HT1080 (cell line): Measurements from ENCODE around the gene CAPZB. TPM values are rescaled to one million over a fixed set of nuclear protein-coding genes. Genes with fewer than 3 reads are reported as not detected.

Source experiments
- DNase-seq: peaks from one replicate; pipeline ENCODE4 v3.0.0-alpha.2; 2015; ENCODE audit warnings: low read depth
- total RNA-seq: library from RNA; depleted of rRNA; stranded (reverse); fragments of >200 nt; shearing (Covaris generic); gene quantifications from 2 replicates; pipeline ENCODE4 v1.2.3, GENCODE V29; 2014

CAPZB gene
- total RNA-seq, 1 experiment from 2014 or later, result 166 TPM

DNA sequence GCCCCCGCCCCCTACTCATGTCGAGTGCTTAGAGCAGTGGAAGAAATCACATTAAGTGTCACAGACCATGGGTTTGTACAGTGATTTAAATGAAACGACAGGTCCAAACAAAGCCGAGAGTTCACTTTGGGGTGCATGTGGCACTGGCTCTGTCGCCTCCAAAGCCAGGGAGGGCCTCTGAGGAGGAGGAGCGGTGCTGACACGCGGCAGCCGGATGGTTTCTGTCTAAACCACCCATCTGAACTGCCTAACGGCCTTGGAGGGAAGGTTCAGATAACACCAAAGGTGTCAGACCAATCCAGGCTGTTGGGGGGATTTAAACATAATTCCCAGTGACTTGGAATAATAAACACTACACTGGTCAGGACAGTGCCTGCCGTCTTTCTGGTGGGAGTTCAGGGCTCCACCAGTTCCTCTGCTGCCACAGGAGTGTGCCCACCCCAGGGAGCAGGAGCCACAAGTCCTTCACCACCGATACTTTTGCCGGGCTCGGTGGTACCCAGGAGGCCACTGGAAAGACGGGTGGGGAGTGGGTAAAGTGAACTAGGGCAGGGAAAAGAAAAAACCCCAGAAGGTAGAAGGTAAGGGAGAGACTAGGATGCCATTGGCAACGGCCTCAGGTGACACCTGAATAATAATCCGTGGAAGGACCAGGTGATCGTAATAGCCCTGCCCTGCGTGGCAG is 95.0 kb downstream of the CAPZB start:
- DNase-seq, result no peak

DNA sequence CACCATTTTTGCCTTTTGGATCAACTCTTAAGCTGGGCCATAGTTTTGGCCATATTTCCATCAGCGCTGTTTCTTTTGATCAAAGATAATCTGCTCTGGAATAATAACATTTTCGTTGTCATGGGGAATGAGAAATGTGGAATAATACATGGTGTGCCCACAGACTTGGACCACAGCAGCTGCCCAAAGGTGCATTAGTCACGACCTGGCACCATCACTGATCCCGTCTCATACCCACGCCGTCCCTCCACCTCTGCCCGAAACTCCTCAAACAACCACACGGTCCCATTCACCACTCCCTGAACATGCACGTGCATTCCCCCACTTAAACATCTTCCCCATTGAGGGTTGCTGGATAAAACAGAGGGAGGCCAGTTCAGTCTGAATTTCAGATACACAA is 96.4 kb downstream of the CAPZB start:
- no peak for DNase-seq

DNA sequence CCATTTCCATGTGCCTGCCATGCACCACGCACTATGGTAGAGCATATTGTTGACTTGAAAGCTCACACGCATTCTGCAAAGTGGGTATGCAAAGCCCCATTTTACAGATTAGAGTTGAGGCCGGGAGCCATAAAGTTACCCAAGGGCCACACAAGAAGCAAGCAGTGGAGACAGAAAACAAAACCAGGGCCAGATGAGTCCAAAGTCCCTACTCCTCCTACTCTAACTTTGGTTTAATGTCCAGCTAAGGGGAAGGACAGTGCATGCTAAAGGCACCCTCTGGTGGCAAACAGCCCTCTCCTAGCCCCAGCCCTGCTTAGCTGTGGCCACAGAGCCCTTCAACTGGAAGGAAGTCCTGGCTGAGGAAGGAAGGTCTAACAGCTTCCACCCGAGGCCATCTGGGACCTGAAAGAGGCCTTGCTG is 98.3 kb downstream of the CAPZB start:
- no peak for DNase-seq

DNA sequence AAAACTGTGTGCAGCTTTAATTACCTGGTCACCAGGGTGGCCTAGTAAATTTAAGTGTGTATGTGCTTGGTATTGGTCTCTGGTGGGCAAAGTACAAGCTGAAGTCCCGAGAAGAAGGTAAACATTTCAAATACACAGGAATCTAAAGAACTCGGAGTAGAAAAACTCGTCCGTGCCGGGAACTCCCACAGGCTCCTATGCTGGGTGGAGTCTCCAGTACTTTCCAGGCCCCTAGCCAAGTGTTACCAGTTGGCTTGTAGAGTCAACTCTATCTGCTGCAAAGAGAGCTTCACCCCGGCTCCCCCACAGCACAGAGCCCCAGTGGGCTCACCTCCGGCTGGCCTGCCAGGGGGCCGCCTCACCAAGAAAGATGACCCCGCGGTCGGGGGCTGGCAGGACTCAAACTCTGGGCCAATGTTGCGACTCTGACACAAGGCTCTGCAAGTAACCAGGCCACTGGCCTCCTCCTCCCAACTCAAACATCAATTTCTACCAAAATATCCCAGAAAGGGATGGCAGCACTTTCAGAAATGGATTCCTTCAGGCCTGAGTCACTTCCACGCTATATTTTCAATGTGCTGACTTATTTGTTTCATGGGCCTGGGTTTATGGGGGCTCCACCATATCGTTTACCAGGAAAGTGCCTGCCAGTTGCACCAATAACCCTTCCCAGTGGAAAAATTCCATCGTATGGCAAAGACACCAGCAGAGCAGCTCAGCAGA is 99.3 kb downstream of the CAPZB start:
- no peak for DNase-seq

DNA sequence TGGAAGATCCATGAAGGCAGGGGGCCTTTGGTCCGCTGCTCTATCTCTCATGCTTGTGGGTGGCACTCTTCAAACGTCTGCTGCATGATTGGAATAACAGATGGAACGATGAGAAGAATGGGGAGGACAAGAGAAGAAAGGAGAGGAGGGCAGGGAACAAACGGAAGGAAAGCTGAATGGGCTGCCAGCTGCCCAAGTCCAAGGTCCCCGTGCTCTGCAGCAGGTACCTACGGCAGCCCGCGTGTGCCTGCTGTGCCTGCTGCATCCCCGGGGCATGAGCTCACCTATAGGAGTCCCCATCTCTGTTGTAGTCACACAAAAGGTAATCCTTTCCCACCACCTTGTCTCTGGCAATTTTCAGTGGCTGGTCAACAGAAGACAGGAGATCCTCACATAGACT is 100.1 kb downstream of the CAPZB start:
- no peak for DNase-seq

DNA sequence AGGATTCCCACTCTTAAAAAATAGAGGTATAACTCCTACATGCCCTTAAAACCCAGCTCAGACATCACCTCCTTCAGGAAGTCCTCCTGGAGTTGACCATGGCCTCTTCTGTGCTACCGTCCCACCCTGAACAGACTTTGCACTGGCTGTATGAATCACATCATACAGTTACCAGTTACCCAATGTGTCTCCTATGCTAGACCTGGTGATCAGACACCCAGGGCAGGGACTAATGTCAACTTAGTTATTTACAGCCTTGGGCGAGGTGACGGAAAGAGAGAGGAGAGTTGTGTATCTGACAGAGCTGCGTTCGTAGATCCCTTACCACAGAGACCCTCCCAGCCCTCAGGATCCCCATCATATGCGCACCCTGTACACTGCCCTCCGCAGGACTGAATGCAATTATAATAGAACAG is 100.6 kb downstream of the CAPZB start:
- DNase-seq, result no peak

DNA sequence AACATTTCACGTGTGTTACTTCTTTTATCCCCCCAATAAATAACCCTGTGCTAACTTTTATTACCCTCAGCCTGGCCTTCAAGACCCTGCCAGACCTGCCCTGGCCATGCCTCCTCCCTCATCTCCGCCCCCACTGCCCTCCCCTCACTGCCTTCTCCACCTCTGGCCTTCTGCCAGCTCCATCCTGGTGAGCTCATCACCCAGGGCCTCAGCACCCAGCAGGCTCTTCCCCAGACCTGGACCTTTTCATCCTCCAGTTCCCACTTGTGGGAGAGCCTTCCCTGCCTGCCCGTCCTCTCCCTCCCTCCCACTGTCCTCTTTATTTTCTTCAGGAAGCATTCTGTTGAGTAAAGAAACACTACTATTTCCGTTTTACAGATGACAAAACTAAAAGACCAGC is 101.2 kb downstream of the CAPZB start:
- DNase-seq, result peak; percentile 29

DNA sequence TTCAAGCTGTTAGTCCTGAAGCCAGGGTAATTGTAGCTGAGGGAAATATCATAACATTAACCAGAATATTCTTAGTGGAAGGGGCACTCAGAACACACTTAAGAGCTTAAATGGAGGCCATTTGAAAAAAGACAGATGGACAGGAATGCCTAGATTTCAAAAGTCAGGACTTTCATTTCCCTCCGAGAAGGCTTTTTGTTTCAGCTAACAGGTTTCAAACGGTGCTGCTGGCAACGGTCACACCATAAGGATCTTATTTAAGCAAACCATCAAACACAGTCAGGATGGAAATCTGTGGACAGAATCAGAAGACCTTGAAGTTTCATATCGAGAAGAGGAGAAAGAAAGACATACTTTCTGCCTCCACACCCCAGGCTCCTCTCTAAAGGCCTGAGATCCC is 103.1 kb downstream of the CAPZB start:
- no peak for DNase-seq

DNA sequence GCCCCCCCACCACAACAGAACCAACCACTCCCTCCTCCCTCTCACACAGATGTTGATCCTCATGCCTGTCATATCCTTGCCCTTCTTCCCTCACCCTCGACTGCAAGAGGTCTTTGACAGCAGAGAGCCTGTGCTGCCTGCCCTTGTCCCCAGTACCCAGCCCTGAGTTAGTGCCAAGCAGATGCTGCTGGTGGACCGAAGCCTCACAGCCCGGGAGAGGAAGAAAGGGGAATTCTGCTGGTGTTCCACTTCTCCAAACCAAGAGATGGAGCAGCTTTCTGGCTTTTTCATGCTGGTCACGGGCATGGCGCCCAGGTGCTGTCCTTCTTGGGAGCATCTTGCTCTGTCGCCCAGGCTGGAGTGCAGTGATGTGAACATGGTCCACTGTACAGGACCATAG is 104.1 kb downstream of the CAPZB start:
- DNase-seq, result no peak

DNA sequence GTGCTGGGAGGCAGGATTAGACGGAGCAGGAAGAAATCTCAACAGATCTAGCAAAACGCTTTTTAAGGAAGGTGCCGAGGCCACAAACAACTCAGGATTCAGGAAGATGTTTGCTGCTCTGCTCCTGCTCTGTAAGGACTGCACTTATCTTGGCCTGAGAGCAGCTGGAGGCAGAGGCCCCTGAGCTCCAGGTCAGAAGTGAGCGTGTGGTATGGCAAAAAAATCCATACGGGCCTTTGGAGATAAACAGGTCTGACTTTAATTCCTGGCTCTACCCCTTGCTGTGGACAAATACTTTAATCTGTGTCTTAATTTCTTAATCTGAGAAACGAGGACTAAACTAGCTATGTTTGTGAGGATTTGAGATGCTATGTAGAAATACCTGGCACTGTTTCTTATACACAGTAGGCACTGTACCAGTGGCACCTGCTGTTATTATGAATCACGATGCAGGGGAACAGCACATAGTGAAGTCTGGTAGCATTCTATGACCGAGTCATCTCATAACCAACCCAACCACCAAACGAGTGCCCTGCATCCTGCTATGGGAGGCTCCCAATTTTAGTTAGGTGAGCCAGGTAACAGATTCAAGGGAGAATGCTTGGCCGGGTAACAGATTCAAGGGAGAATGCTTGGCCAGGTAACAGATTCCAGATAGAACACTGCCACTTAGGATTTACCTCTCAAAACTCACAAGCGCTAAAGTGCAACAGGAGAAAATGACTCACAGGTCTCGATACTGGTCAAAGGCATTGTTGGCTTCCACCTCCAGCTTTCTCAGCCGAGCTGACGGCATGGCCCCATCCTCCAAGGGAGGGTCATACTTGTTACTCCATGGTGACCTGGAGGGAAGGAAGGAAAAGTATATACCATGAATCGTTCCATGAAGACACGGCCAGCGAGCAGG is 107.3 kb downstream of the CAPZB start:
- no peak for DNase-seq

DNA sequence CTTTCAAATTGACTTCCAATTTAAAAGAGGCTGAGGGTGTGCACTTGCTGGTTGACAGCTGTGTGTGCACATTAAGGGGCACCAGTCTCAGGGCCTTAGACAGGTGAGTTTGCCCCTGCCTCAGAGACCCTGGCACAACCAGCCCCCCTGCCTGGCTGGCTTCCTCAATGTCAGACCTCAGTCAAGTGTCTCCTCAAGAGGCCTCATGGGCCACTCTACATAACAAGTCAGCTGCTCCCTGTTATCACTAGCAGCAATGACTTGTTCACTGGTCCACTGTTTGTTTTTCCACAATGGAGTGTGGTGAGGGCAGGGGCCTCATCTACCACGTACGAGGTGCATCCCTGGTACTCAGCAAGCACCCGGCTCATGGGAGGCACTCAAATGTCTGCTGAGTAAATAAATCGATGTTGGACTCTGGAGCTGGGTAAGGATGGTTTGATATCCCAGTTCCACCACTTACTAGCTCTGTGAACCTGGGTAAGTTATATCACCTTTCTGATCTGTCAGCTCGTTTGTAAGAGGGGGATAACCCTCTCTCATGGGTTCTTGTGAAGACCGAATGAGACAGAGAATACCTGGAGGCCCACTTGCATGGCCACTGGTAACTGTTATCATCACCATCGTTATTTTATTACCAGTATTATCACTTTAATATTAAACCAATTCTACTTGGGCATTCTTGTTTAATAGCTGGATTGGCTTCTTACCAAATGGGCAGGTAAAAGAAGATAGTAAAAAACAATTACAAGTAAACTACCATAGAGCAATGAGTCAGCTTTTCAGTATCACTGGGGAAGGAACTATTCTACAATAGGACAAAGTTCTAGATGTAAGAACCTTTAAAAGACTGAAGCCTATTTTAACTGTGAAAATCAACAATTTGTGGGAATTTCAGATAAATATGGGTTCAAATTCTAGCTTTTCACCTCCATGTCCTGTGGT is 108.6 kb downstream of the CAPZB start:
- no peak for DNase-seq

DNA sequence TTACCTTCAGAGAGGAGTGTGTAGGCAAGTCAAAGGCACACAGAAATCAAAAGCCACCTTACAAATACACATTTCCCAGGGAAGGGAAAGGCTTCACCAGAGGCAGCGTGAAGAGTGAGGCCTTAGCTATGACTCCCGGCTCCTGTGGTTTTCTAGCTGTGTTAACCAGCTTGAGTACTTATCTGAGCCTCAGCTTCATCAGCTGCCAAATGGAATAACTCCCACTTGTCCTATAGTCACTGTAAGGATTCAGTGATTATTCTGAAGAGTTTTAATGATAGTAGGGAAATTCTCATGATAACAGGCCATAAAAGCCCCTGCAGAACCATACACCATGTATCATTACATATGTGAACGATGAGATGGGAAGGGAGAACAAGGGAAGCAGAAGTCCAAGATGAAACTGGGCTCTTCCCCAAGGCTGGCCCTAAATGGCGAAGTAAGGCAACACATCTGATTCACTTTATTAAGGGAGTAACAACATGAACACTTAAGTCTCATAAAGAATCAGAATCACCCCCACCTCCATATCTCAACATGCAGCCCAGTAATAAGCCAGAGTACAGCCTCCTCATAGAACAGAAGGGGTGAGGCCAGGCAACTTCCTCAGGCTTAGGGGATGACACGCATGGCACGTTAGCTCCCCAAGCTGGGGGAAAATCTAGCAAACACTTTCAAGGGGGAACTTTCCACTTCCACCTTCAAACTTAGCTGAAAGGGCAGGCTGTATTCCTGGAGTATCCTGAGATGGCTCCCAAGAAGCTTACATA is 109.5 kb downstream of the CAPZB start:
- no peak for DNase-seq

DNA sequence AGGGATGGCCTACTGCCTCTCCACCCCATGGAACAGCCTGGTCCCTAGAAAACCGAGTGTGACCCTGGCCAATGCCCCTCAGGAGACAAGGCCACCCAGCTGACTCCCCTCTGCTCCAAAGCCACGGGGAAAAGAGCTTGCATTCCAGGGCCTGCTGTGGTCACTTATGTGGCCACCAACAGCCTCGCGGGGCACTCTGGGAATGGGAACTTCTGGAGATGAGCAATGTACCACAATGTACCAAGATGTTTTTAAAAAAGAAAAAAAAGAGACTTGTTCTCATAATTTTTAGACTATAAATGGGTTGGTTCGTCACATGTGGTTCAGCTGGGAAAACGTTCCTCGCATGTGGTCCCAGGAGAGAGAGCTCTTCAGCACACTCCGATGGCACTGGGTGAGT is 110.4 kb downstream of the CAPZB start:
- DNase-seq, result no peak

DNA sequence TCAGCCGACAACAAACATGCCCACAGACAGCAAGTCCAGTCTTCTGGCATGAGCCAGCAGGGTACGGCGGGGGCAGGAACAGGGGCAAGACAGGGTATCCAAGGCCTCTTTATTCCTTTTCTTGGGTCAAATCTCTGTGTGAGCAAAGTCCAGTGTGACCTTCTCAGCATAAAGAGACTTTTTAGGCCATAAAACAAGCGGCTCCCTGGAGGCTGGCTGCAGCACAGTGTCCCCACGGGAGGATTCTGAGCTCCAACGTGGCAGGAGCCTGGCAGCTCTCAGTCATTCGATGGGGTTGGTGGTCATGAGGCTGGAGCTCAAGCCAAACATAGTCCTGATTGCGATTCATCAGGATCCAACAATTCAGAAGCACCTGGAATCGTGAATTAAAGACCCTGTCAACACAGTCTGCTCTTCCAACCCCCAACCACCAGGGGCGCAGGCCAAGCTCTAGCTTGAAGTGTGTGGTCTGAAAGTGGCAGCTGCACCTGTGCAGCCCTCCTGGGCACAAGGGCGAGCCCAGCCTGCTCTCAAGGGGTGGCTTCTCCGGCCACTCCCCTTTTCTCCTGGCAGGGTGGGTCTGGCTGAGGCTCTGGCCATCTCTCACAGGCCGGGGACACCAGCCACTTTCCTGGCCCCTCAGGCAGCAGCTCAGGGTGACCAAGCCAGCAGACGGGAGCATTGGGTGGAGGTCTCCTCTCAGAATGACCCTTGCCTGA is 111.1 kb downstream of the CAPZB start:
- DNase-seq, result no peak

DNA sequence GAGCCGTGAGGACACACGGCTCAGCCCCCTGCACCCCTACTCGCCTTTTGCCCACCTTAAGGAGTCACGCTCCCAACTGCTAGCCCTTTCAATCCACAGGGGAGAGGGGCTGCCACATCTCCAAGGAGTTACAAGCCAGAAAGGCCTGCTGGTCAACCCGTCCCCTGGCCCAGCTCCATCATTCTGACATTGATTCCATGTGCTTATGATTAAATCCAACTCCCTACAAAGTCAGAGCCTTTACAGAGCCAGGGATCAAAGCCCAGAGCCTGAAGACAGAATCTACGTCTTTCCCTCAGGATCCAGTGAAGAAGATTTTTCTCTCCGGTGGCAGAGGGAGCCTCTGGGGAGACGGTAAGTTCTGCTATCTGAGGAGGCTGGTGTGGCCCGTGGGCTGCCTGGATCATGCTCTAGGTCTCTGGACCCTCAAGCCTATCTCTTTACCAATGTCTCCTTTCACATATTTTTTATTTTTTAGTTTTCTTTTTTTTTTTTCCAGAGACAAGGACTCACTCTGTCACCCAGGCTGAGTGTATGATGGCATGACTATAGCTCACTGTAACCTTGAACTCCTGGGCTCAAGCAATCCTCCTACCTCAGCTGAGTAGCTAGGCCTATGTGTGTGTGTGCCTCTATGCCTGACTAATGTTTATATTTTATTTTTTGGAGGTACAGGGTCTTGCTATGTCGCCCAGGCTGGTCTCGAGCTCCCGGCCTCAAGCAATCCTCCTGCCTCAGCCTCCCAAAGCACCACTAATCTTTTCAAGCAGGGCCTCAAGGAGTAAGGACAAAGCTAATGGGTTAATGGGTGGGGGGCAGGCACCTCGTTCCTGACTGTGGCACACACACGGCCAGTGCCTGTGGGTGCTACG is 111.9 kb downstream of the CAPZB start:
- DNase-seq, result no peak

DNA sequence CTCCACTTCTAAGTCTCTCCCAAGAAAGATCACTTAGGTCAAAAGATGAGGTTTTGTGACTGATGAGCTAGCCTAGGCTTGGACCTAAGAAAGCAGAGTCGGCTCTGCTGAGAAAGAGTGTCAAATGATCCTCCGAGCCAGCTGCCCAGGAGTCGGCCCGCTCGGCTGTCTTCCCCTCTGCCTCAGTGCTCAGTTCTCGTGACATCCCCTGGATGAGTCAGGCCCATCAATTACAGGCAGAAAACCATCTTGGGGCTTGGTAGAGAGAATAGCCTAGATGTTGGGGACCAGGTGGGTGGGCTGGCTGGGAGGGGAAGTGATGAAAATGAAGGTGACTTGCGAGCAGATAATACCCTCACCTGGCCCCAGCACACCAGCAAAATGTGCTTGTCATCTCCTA is 112.7 kb downstream of the CAPZB start:
- DNase-seq, result no peak

DNA sequence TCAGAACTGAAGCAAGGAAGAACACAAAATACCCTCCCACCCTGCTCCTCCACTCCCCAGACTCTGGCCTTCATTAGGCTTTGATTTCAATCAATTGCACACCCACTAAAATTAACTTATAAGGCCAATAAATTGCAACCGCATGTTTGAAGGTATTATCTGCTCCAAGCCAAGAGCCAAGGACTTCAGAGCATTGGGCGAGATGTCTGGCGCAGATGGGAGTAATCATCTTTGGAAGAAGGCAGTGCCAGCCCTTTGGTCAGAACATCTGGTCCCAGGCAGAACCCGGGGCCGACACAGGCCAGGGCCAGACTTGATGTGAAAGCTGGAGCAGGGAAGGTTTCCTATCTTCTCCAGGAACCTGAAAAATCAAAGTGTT is 113.2 kb downstream of the CAPZB start:
- DNase-seq, result no peak
